GM19452 (cell line): ENCODE results near the gene PCCB.
"Not testable (repeated sequence)": the region's sequence is repeated elsewhere in the genome, so short reads cannot be mapped to it uniquely, and the experiment has no call there.

ENCODE experiments used
- ATAC-seq: cut with Tn5 transposase; IDR thresholded peaks from one replicate; pipeline ENCODE4 v1.9.1; 2021; ENCODE audit not compliant: unreplicated experiment

PCCB gene

DNA sequence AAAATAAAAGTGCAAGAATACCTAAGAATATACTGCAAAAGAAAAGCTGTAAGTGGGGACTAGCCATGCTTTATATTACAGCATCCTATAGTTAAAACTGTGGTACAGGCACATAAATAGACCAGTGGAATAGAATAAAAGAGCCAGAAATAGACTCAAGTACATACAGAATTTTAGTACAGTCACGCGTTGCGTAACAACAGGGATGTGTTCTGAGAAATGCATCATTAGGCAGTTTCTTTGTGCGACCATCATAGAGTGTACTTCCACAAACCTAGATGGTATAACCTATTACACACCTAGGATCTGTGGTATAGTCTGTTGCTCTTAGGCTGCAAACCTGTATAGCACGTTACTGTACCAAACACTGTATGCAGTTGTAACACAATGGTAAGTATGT, 61.8 kb downstream of the PCCB start:
- ATAC-seq = no peak

DNA sequence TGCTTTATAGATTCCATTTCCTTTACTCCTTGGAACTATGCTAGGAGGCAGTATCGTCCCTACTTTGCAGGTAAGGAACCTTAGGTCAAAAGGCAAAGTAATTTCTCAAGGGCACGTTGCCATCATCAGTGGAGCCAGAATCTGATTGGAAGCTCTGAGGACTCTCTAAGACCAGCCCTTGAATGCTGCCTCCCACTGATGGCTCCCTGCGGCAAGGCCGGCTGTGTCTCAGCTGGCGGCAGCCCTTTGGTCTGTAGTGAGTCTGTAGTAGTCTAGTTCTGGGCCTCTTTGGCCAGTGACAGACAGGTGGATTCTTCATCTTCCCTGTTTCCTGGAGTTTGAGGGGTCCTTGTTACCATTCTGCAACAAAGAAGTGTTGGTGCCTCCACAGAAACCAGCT, 76.2 kb downstream of the PCCB start:
- ATAC-seq = no peak

DNA sequence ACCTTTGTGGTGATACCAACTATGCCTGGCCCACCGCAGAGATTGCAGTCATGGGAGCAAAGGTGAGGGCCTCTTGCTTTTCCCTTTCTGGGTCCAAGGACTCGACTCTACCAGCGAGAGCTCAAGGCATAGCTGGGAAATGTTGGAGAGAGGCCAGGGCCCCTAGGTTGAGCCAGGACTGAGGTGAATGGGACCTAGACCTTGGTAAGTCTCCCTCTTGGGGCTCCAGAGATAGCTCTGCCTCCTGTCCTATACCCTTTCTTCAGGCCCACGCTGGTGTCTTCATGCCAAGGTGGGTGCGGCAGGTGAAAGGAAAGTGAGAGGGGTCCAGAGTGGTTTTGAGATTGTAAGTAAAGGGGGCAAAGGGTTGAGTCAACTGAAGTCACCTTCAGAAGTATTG, 77.5 kb downstream of the PCCB start:
- no peak for ATAC-seq

DNA sequence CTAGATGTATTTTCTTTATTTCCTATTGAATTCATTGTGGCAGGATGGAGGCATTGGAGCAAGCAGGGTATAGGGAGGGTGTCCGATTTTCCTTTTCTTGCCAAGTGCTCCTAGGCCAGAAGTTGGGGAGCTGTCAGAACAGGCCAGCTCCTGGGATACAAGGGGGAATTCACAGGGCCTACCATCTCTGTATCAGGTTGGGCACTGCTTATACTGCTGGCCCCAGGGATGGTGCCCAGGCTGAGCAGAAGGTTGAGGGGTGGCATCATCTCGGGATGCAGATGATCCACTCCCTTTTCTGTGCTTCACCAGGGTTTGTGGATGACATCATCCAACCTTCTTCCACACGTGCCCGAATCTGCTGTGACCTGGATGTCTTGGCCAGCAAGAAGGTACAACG, 79.5 kb downstream of the PCCB start:
- no peak for ATAC-seq

DNA sequence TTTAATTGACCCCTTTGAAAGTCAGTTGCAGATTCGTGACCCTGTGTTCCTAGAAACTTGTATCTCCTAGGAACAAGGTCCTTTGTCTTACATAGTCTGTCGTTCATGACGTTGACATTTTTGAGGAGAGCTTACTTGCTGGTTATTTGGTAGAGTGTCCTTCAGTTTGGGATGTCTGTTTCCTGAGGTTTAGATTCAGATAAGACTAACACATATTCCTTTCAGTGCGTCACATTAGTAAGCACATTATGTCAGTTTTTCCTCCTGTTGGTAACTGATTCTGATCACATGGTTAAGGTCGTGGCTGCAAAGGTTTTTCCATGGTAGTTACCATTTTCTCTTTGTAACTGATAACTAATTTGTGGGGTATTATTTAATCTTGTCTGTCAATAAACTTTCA, 80.8 kb downstream of the PCCB start:
- no peak for ATAC-seq

DNA sequence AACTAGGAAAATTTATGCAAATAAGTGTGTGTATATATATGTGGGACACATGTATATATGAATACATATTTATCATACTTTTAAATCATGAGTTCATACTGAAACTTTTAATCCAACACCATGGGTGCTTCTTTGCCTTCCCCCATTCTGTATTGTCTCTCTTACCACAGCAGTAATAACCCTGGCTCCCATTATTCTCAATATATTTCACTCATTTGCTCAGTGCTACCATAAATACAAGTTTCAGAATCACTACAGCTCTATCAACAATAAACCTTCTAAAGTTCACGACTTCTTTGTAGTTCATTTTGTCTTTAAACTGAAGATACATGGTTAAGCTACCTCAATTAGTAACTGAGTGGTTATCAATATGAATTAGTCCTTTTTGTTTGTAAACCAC, 82.2 kb downstream of the PCCB start:
- no peak for ATAC-seq

DNA sequence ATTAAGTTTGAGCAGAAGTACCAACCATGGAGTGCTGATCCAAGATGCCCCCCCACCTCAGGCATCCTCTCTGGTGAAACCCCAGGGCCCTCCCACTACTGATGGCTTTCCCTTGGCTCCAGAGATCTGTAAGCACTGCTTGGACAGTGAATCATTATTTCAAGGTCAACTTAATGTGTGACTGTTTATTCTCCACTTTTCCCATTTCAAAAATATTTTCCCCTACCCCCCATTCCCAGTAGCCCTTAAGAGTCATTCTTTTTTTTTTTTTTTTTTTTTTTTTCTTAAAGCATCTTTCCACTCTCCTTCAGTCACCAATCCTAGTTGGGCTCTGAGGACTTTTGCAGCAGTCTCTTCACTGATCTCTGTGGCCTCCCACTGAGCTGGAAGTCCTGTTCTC, 82.6 kb downstream of the PCCB start:
- ATAC-seq = no peak

DNA sequence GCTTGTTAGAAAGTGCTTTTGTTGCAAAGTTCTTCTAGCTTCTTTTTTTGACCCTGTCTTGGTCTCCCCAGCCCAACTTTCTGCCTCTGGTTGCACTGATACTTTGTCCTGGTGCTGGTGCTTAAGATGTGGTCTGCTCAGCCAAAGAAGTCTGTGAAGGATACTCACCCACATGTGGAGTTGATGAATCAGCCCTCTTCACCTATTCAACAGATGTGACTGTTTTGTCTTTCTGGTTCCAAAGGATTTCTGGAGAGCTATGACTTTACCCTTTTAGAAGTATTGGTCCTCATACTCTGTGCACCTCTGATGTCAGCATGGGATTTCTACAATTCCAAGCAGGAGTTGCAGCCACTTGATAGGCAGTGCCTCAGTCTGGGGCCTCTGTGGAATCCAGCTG, 84.1 kb downstream of the PCCB start:
- no peak for ATAC-seq

DNA sequence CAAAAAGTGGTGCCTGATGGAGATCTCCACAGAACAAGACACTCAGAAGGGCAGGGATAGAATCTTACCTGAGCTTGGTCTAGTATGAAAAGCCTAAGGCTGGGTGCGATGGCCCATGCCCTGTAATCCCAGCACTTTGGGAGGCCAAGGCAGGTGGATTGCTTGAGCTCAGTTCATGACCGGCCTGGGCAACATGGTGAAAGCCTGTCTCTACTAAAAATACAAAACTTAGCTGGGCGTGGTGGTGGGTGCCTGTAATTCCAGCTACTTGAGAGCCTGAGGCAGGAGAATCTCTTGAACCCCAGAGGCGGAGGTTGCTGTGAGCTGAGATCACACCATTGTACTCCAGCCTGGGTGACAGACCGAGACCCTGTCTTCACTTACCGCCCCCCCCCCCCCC, 84.6 kb downstream of the PCCB start:
- not testable (repeated sequence) for ATAC-seq

DNA sequence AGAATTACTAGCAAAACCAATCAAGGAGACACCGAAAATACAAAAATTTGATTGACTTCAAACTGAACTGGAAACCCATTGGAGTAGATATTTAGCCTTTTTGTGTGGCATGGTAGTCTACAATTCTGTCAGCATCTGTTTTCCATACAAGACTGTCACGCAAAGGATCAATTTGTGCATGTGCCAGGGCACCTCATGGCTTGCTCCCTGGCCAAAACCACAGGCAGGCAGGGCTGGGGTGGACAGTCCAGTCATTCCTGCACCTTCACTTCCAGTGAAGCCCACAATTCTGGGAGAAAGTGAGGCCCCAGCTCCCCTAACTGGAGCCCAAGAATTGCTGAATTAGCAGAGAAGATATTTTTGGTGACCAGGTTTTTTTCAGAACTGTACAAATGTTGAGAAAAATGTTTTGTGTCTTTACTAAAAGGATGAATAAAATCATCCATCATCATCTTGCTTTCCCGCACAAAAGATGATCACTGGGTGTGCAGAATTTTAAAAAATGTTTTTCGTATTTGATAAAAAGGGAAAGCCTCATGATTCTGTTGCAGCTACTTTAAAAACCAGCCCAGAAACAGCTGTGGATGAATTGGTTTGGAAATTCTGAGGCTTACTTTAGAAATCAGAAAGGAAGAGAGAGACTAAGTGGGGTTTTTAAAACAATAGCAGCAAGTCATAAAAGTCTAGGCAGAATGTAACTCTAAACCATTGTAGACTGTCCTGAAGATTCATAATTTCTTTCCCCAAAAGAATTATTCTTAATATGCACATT, 86.4 kb downstream of the PCCB start:
- ATAC-seq = no peak

DNA sequence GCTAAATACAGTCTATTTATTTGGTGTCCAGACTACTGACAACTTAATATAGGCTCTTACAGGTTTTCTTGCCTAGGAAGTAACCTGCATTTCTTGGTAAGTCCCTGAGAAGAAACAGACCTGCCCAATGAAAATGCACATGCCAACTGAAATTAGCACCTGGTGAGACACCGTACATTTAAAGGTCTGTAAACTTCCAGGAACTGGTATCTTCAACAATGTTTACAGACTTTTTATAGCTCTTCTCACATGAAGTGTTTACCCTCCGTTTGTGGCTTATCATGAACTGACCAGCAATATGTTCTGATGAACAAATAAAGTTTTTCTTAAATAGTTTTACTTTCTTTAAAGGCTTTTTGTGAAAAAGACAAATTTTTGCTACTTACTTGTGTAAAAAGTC, 93.3 kb downstream of the PCCB start:
- ATAC-seq = no peak

DNA sequence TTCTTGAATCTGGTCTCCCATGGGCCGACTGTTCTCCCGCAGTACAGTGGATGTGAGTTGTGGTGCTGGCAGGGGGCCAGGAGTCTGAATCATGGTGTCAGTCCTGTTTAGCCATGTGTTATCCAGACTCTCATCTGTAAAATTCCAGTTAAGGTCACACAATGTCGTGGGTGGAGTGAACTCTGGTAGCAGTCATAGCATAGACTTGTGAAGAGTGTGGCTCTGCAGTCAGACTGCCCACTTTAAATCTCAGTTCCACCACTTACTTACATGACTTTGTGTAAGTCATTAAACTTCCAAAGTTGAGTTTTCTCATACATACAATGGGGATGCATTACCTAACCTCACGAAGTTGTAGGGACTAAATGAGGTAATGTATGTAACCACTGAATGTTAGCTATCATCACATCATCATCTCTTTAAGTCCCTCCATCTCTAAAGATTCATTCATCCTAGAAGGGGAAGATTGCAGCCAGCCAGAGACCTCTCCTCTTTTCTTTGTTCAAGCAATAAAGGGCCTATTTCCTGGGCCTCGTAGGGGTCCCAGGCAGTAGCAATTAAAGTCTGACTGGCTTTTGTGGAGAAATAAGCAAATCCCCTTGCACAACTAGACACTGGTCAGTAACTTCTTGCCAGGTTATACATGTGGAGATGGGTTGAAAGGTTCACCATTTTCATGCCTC, 93.9 kb downstream of the PCCB start:
- ATAC-seq = no peak

DNA sequence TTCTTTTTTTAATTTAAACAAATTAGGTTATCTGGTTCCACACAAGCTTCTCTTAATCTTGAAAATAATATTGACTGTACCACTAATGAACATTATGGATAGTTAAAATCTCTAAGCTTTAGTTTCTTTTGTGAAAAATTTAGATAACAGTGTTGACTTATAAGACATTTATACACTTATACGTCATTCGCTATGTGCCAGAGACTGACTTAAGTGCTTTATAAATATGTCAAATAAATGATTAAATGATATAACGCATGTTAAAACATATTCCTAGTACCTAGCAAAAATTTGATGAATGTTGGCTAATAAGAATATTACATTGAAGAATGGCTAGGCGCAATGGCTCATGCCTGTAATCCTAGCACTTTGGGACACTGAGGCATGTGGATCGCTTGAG, 96.3 kb downstream of the PCCB start:
- no peak for ATAC-seq

DNA sequence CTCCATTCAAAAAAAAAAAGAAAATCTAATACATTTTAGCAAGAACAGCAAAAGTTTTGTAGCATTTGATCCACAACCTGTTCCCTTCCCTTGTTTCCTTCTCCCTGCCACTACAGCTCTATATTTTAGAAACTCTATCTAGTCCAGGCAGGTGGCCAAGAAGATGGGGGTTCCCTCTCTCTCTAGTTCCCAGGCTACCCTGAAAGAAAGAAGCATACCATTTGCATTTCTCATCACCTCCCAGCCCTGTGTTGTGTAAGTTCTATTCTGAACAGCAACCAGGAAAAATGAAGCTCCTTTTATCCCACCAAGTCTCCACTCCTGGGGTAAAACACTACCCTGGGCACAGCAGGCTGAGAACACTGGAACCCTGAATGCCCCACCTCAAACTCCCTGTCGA, 100.0 kb downstream of the PCCB start:
- no peak for ATAC-seq

DNA sequence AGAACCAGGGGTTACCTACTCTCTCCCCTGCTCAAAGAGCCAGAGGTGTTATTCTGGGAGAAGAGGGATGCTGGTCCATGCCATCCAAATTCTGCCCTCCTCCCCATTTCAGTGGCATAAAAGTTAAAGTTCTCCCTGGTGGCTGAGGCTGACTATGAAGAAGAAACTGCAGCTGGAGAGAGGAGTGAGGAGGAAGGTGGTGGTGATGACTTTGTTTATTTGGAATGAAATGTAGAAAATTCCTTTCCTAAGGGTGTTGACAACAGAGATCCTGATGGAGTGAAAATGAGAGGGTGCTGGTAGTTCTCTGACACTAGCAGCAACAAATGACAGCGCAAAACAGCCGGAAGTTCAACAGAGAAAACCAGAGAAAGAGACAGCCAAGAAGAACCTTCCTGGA, 100.4 kb downstream of the PCCB start:
- ATAC-seq = no peak

DNA sequence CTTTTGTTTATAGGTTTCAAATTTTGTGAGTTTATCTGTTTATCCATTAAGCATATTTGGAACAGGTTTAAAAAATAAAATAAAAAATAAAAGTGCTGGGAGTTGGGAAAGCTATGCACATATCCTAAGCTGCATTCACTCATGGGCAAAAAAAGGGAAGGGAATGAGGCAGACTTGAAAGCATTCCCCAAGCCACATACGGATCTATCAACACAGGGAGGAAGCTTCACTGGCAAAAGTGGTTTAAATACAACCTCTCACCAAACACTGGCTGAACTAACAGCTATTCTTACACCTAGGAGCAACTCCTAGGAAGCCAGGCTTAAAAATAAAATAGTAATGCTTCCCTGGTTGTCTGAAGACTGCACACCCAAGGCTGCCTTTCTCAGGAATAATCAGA, 101.2 kb downstream of the PCCB start:
- ATAC-seq = no peak

DNA sequence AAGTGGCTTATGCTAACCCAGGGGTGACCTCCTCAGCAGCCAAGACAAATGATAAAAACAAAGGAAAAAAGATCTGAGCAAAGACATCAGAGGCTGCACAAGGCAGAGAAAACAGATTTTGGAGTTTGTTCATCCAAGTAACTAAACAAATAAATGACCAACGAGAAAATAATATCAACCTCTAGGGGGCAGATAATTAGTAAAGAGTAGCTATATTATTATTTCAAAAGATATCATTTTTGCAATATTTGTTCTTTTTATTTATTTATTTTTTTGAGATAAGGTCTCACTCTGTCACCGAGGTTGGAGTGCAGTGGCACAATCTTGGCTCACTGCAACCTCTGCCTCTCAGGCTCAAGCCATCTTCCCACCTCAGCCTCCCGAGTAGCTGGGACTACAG, 101.8 kb downstream of the PCCB start:
- ATAC-seq = no peak

DNA sequence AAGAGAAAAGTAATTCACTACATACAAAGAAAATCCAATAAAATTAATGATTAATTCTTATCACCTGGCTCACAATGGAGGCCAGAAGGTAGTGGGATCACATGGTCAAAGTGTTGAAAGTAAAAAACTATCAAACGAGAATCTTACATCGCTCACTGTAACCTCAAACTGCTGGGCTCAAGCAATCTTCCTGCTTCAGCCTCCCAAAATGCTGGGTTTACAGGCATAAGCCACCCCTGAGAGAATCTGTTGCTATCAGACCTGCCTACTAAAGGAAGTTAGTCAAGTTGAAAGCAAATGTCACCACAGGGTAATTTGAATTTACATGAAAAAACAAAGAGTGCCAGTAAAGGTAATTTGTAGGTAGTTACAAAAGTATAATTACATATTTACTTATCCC, 103.3 kb downstream of the PCCB start:
- ATAC-seq = no peak

DNA sequence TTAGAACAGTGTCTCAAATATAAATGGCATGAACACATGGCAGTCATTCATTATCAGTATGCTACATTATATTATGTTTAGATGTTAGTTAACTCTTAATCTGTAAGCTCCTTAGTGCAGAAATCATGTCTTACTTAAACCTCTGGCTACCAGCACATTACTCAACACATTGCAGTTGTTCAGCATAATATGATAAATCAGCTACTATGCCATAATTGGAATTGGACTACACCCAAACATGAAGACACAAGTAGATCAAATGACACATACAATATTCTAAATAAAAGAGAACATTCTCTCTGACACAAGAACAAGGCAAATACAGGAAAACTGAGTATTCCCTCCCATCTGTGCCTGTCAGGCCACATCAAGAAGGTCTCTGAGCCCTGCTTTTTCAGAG, 116.1 kb downstream of the PCCB start:
- ATAC-seq = no peak

DNA sequence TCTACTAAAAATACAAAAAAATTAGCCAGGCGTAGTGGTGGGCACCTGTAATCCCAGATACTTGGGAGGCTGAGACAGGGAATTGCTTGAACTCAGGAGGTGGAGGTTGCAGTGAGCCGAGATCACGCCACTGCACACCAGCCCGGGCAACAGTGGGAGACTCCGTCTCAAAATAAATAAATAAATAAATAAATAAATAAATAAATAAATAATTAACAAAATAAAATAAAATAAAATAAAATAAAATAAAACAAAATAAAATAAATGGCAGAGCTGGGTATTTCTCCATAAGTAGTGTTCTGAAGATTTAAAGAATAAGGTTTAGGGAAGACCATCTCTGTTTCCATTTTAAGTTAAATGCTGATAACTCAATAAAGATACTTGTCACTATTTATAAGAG, 125.7 kb downstream of the PCCB start:
- ATAC-seq = not testable (repeated sequence)

DNA sequence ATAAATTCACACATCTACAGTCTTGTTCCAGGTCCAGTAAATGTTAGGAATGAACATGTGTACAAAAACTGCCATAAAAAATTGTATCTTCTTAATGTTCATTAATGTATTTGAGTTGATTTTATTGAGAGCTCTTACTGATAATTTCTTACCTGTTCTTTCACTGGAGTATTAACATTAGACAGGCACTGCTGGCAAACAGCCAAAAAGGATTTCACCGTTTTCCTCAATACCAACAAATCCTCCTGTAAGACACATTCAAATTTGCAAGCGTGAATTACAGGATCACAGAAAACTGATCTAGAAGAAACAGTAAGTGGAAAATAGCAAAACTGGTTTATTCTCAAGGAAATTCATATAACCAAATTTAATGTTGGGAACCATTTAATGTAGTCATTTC, 127.4 kb downstream of the PCCB start:
- ATAC-seq = no peak

DNA sequence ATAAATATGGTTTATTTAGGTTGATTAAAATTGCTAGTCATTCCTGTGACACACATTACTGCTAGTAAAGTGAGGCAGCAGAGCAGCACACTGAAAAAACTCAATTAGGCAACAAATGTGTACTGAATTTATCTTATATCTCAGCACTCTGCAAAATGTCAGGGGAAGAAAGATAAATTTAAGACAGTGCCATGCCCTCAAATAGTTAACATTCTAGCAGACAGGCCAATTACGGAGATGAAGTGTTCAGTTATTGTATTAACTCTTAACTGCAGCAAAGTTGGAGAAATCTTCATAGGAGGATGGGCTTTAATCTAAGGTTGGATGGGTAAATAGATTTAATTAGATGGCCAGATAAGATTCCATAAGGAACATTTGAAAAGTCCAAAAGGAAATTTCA, 127.9 kb downstream of the PCCB start:
- no peak for ATAC-seq
